HEK293T (cell line): ENCODE data around the gene TRIM44.

Experiments
- CTCF ChIA-PET: fragments of 350-600 bp; formaldehyde crosslinking; extraction: SDS; loops from one replicate; lab custom pipeline; 2021; ENCODE audit warnings: antibody characterized with exemption, inconsistent platforms; lab: Yijun Ruan, JAX
- POLR2A ChIA-PET: fragments of 350-600 bp; formaldehyde crosslinking; extraction: SDS; loops from one replicate; lab custom pipeline; 2020; ENCODE audit warnings: antibody characterized with exemption, inconsistent platforms; lab: Yijun Ruan, JAX
- DNase-seq: peaks from one replicate; pipeline ENCODE4 v3.0.0; 2012; ENCODE audit warnings: mixed read lengths; ENCODE audit errors: extremely low spot score
- ARNT ChIP-seq: fragments of 450-650 bp; IDR thresholded peaks from 2 replicates; pipeline ENCODE4 v1.6.1; 2017; ENCODE audit warnings: mild to moderate bottlenecking
- BHLHE40 ChIP-seq: fragments of 450-650 bp; IDR thresholded peaks from 2 replicates; pipeline ENCODE4 v1.6.1; 2016; ENCODE audit warnings: mild to moderate bottlenecking, moderate library complexity, borderline replicate concordance
- CTBP1 ChIP-seq: fragments of 450-650 bp; IDR thresholded peaks from 2 replicates; pipeline ENCODE4 v1.6.1; 2016; ENCODE audit warnings: borderline replicate concordance
- ELF4 ChIP-seq: fragments of 450-650 bp; IDR thresholded peaks from 2 replicates; pipeline ENCODE4 v1.6.1; 2017; ENCODE audit warnings: antibody characterized with exemption
- FOXA1 ChIP-seq: fragments of 450-650 bp; IDR thresholded peaks from 2 replicates; pipeline ENCODE4 v1.6.1; 2016; ENCODE audit warnings: mild to moderate bottlenecking
- FOXK2 ChIP-seq: fragments of 450-650 bp; IDR thresholded peaks from 2 replicates; pipeline ENCODE4 v1.6.1; 2016; ENCODE audit warnings: mild to moderate bottlenecking
- FOXM1 ChIP-seq: fragments of 450-650 bp; IDR thresholded peaks from 2 replicates; pipeline ENCODE4 v1.6.1; 2017; ENCODE audit warnings: mild to moderate bottlenecking, borderline replicate concordance
- HDGF ChIP-seq: fragments of 450-650 bp; IDR thresholded peaks from 2 replicates; pipeline ENCODE4 v1.6.1; 2017; ENCODE audit warnings: antibody characterized with exemption, borderline replicate concordance
- L3MBTL2 ChIP-seq: fragments of 450-650 bp; conservative IDR thresholded peaks from 2 replicates; pipeline ENCODE4 v1.6.1; 2016; ENCODE audit warnings: mild to moderate bottlenecking
- LEF1 ChIP-seq: fragments of 450-650 bp; IDR thresholded peaks from 2 replicates; pipeline ENCODE4 v1.6.1; 2017; ENCODE audit warnings: mild to moderate bottlenecking, borderline replicate concordance
- NFRKB ChIP-seq: fragments of 450-650 bp; IDR thresholded peaks from 2 replicates; pipeline ENCODE4 v1.6.1; 2016; ENCODE audit warnings: mild to moderate bottlenecking, moderate library complexity
- SP1 ChIP-seq: fragments of 450-650 bp; IDR thresholded peaks from 2 replicates; pipeline ENCODE4 v1.6.1; 2017
- SUZ12 ChIP-seq: fragments of 450-650 bp; IDR thresholded peaks from 2 replicates; pipeline ENCODE4 v1.6.1; 2016; ENCODE audit warnings: mild to moderate bottlenecking
- TARDBP ChIP-seq: fragments of 450-650 bp; IDR thresholded peaks from 2 replicates; pipeline ENCODE4 v1.6.1; 2016
- ZNF384 ChIP-seq: fragments of 450-650 bp; IDR thresholded peaks from 2 replicates; pipeline ENCODE4 v1.6.1; 2016
- TF ChIP-seq, protein P1 (sequence below): fragments of 450-650 bp; IDR thresholded peaks from 2 replicates; pipeline ENCODE4 v1.6.1; 2016

The TRIM44 gene, protein sequence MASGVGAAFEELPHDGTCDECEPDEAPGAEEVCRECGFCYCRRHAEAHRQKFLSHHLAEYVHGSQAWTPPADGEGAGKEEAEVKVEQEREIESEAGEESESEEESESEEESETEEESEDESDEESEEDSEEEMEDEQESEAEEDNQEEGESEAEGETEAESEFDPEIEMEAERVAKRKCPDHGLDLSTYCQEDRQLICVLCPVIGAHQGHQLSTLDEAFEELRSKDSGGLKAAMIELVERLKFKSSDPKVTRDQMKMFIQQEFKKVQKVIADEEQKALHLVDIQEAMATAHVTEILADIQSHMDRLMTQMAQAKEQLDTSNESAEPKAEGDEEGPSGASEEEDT

GRCh38 chr11:35662649-35663407 is at the start of gene TRIM44:
TSS of gene TRIM44 (plus strand) at chr11:35662775. CDS start at chr11:35663112, 337 bp downstream.
- no peak for TF ChIP-seq NFRKB
- TF ChIP-seq ELF4, result peak; percentile 24; the same call in 1 of the 2 replicates
- peak; percentile 100 for TF ChIP-seq L3MBTL2
- no peak for TF ChIP-seq SP1
- TF ChIP-seq FOXM1, result peak; percentile 74; the same call in 1 of the 2 replicates
- TF ChIP-seq LEF1, result no peak; the same call in 1 of the 2 replicates
- ChIA-PET POLR2A (interaction anchor here (1.4 to 1.5 kb wide), 2 partner anchors 44 to 159 kb away, joined by 5 to 11 read pairs; partner anchors contain the start of gene FJX1), CTCF (no interaction called here)
- DNase-seq, result peak; percentile 68

DNA sequence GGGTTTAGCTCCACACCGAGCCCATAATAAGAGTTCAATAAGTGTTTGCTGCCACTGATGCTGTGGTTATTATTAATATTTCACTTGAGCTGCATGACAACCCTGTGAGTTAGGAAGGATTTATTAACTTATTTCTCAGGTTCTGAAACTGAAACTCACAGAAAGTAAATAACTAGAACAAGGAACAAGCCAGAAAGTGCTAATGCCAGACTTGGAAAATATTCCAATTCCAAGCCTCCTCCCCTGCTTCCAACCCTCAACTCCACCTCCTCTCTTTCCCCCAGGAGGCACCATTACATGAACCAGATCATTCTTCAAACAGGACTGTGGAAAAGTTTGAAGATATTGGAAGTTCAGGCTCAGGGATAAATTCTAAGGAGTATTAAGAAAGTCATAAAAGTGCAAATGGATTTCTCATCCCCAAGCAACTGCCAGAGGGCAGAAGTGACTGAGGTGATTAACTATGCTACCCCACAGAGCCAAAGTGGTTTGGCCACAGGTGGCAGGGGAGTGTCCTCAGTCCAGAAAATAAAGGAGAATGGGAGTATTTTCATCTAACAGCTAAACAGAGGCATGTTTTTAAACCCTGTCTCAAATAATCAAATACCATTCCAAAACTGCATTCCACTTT is 47.5 kb upstream of the TRIM44 start:
- CTCF ChIA-PET, result interaction anchor here (1.0 to 1.3 kb wide), 3 partner anchors 9 to 420 kb away, joined by 3 to 10 read pairs (median 3); no protein-coding TSS in a partner anchor
- POLR2A ChIA-PET, result no interaction called here
- no peak for TF ChIP-seq FOXK2
- TF ChIP-seq, protein P1, sequence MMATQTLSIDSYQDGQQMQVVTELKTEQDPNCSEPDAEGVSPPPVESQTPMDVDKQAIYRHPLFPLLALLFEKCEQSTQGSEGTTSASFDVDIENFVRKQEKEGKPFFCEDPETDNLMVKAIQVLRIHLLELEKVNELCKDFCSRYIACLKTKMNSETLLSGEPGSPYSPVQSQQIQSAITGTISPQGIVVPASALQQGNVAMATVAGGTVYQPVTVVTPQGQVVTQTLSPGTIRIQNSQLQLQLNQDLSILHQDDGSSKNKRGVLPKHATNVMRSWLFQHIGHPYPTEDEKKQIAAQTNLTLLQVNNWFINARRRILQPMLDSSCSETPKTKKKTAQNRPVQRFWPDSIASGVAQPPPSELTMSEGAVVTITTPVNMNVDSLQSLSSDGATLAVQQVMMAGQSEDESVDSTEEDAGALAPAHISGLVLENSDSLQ, result peak; percentile 29; the same call in 1 of the 2 replicates
- DNase-seq, result no peak

DNA sequence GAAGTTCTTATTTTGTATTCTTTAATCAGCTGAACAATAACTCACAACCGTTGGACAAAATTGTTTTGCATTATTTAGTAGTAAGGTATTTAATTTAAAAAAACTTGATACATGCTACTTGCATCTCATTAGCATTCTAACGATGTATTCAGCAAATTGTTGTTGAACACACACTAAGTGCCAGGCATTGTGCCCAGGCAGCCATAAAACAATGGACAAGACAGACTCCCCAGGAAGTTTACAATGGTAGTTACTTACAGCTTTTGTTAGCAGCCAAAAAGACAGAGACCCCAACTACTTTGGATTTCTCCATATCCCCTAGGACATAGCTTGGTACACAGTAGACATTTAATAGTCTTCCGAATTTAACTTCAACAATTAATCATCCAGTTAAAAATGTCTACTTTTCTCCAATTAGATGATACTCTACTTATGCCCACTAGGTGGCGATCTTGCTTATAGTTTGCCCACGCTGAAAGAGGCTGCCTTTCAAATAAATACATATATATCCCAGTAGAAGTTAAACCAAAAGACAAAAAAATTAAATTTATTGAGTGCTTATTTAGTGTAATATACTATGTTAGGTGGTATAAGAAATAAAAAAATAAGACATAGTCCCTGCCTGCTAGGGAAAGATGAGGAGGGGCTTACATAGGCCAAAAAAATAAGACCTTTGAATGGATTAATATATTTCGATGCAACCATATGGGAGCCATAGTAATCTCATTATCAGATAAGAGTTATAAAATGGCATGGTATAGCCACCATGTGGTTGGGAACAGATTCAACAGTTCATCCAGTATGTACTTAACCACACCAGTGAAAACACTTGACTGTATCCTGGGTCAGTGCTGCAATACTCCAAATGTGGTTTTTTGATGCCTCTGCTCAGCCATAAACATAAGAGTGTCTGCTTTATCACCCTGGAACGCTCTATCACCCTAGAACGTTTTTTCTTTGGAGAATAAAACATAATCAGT is 46.4 kb upstream of the TRIM44 start:
- CTCF ChIA-PET, result interaction anchor here (1.0 to 1.3 kb wide), 3 partner anchors 10 to 419 kb away, joined by 3 to 10 read pairs (median 3); no protein-coding TSS in a partner anchor
- POLR2A ChIA-PET, result no interaction called here
- TF ChIP-seq BHLHE40, result no peak
- no peak for TF ChIP-seq HDGF
- TF ChIP-seq, protein P1, result peak; percentile 88
- no peak for TF ChIP-seq FOXM1
- TF ChIP-seq FOXA1, result no peak
- no peak for TF ChIP-seq FOXK2
- no peak for TF ChIP-seq NFRKB
- DNase-seq, result no peak

DNA sequence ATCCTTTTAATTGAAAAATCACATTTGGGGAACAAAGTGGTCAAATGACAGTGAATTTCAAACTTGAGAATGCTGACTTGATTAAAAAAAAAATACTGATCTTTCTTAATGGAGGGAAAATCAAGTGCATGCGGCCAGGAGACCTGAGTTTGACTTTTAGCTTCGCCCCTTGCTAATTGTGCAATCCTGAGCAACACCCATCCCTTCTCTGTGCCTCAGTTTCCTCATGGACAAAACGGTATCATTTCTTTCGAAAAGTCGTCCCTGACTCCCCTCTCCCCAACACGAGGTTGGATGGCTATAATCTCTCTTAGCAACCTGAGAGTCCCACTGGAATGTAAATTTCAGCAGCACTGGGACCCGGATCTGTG is 45.3 kb upstream of the TRIM44 start:
- CTCF ChIA-PET, result interaction anchor here (0.6 to 1.0 kb wide), 2 partner anchors 204 to 237 kb away, joined by 3 to 4 read pairs; no protein-coding TSS in a partner anchor
- TF ChIP-seq SP1, result no peak
- no peak for TF ChIP-seq NFRKB
- TF ChIP-seq, protein P1, result no peak
- no peak for TF ChIP-seq LEF1
- TF ChIP-seq FOXA1, result no peak
- TF ChIP-seq FOXM1, result no peak
- no peak for TF ChIP-seq SUZ12
- TF ChIP-seq FOXK2, result no peak
- no peak for TF ChIP-seq ELF4
- TF ChIP-seq BHLHE40, result no peak
- no peak for TF ChIP-seq ARNT
- no peak for TF ChIP-seq TARDBP
- no peak for TF ChIP-seq L3MBTL2
- no peak for TF ChIP-seq ZNF384
- no peak for TF ChIP-seq CTBP1
- no peak for TF ChIP-seq HDGF
- POLR2A ChIA-PET, result interaction anchor here (0.7 to 3.2 kb wide), 6 partner anchors 12 to 205 kb away, joined by 3 to 21 read pairs (median 4); partner anchors contain the start of genes PAMR1 and TRIM44
- no peak for DNase-seq
